Smooth muscle cell (in vitro differentiated cells): ENCODE results near the gene OFD1. TPM values are rescaled to one million over a fixed set of nuclear protein-coding genes. Genes with fewer than 3 reads are reported as not detected.

Source experiments
- DNase-seq: peaks from one replicate; lab custom pipeline; 2025; ENCODE audit not compliant: unreplicated experiment; lab: John Stamatoyannopoulos, UW
- H2AFZ ChIP-seq: fragments of 200-600 bp; sonication (generic); 2 replicates; pipeline ENCODE4 v1.6.0; 2016; ENCODE audit warnings: antibody characterized with exemption, low read depth, mild to moderate bottlenecking
- H3F3A ChIP-seq: fragments of 200-600 bp; sonication (generic); 2 replicates; pipeline ENCODE4 v1.6.0; 2017; ENCODE audit warnings: antibody characterized with exemption, low read depth
- H3K27ac ChIP-seq: fragments of 200-600 bp; sonication (generic); 2 replicates; pipeline ENCODE4 v1.5.1; 2016; ENCODE audit warnings: low read depth, mild to moderate bottlenecking
- H3K27me3 ChIP-seq: fragments of 200-600 bp; sonication (generic); 2 replicates; pipeline ENCODE4 v1.6.1; 2016; ENCODE audit warnings: low read depth, mild to moderate bottlenecking
- H3K36me3 ChIP-seq: fragments of 200-600 bp; sonication (generic); 2 replicates; pipeline ENCODE4 v1.5.1; 2016; ENCODE audit warnings: low read depth
- H3K4me1 ChIP-seq: fragments of 200-600 bp; sonication (generic); 2 replicates; pipeline ENCODE4 v1.5.1; 2016; ENCODE audit warnings: low read depth
- H3K4me2 ChIP-seq: fragments of 200-600 bp; sonication (generic); 2 replicates; pipeline ENCODE4 v1.6.0; 2016; ENCODE audit warnings: mild to moderate bottlenecking
- H3K4me3 ChIP-seq: fragments of 200-600 bp; sonication (generic); 2 replicates; pipeline ENCODE4 v1.5.1; 2016; ENCODE audit warnings: mild to moderate bottlenecking
- H3K79me2 ChIP-seq: fragments of 200-600 bp; sonication (generic); 2 replicates; pipeline ENCODE4 v1.6.0; 2016; ENCODE audit warnings: low read depth, mild to moderate bottlenecking
- H3K9ac ChIP-seq: fragments of 200-600 bp; sonication (generic); 2 replicates; pipeline ENCODE4 v1.6.0; 2016; ENCODE audit warnings: low read depth
- H3K9me3 ChIP-seq: fragments of 200-600 bp; sonication (generic); replicated peaks from 2 replicates; pipeline ENCODE4 v1.5.1; 2016; ENCODE audit warnings: low read depth
- H4K20me1 ChIP-seq: fragments of 200-600 bp; sonication (generic); 2 replicates; pipeline ENCODE4 v1.6.0; 2016; ENCODE audit warnings: low read depth
- CTCF ChIP-seq: fragments of 200-600 bp; sonication (generic); IDR thresholded peaks from 2 replicates; pipeline ENCODE4 v1.5.1; 2017; ENCODE audit warnings: borderline replicate concordance, mild to moderate bottlenecking, antibody characterized with exemption; ENCODE audit not compliant: insufficient read depth, poor library complexity, severe bottlenecking
- WGBS: methylation state at CpG from one replicate; pipeline ENCODE4 v1.1.7; 2016; ENCODE audit warnings: low lambda C conversion rate; 5-methylcytosine and 5-hydroxymethylcytosine counted together
- polyA plus RNA-seq: library from polyadenylated mRNA; unstranded; fragments of >200 nt; fragmentation: Nextera tagmentation; extraction: Ambion mirVana; gene quantifications from 2 replicates; pipeline ENCODE4 v1.2.1, GENCODE V29; 2016
- total RNA-seq: library from RNA; depleted of rRNA; stranded (reverse); fragments of >200 nt; gene quantifications from 2 replicates; pipeline ENCODE4 v1.2.3, GENCODE V29; 2014

The OFD1 gene
- total and polyA plus RNA-seq, 2 experiments from 2014 or later: 12.5 to 14.4 TPM

- no peak overlapping the region for H2AFZ ChIP-seq
- no peak overlapping the region for H3K4me2 ChIP-seq
- H3F3A ChIP-seq: no peaks in the 10 kb centered on the region
- no peak overlapping the region for H3K27ac ChIP-seq
- H3K4me3 ChIP-seq: no peak overlapping the region
- H3K27me3 ChIP-seq: no peaks in the 10 kb centered on the region
- no peaks in the 10 kb centered on the region for H3K79me2 ChIP-seq
- no peaks in the 10 kb centered on the region for H3K9me3 ChIP-seq
- no peak for TF ChIP-seq CTCF
- H4K20me1 ChIP-seq: no peaks in the 10 kb centered on the region
- H3K36me3 ChIP-seq: no peaks in the 10 kb centered on the region
- DNase-seq: no peak
- no peak overlapping the region for H3K9ac ChIP-seq
- H3K4me1 ChIP-seq: no peaks in the 10 kb centered on the region
These were observed 16.3 kb downstream of the OFD1 start for GRCh38 chrX:13750812-13751211.

- Histone ChIP-seq H3K9me3 (no peaks in the 10 kb centered on the region), H3K4me3 (no peak overlapping the region), H3K4me2 (no peak overlapping the region), H3K27me3 (no peaks in the 10 kb centered on the region), H2AFZ (no peak overlapping the region), H3K4me1 (no peaks in the 10 kb centered on the region), H4K20me1 (no peaks in the 10 kb centered on the region), H3F3A (no peaks in the 10 kb centered on the region), H3K79me2 (no peaks in the 10 kb centered on the region), H3K9ac (no peak overlapping the region), H3K36me3 (no peaks in the 10 kb centered on the region), H3K27ac (no peak overlapping the region)
- no peak for DNase-seq
- TF ChIP-seq CTCF: no peak
- 70% methylated on average over 3 of the region's 3 CpGs for WGBS
These were observed 17.6 kb downstream of the OFD1 start for GRCh38 chrX:13752141-13752540.

- Histone ChIP-seq H3K27ac (no peak overlapping the region), H3K4me1 (no peaks in the 10 kb centered on the region), H3K4me2 (no peak overlapping the region), H3K9me3 (no peaks in the 10 kb centered on the region), H3F3A (no peaks in the 10 kb centered on the region), H3K36me3 (no peaks in the 10 kb centered on the region), H3K4me3 (no peak overlapping the region), H3K9ac (no peak overlapping the region), H2AFZ (no peak overlapping the region), H3K79me2 (no peaks in the 10 kb centered on the region), H4K20me1 (no peaks in the 10 kb centered on the region), H3K27me3 (no peaks in the 10 kb centered on the region)
- no peak for TF ChIP-seq CTCF
- 62% methylated on average over 3 of the region's 3 CpGs for WGBS
- DNase-seq: no peak
These were observed 18.1 kb downstream of the OFD1 start for GRCh38 chrX:13752646-13753045.

GRCh38 chrX:13754765-13755164 lies 20.2 kb downstream of the OFD1 start:
- no peak for DNase-seq
- no peaks in the 10 kb centered on the region for H4K20me1 ChIP-seq
- H3K4me1 ChIP-seq: no peaks in the 10 kb centered on the region
- no peak overlapping the region for H3K4me2 ChIP-seq
- no peaks in the 10 kb centered on the region for H3K79me2 ChIP-seq
- no peaks in the 10 kb centered on the region for H3F3A ChIP-seq
- no peak overlapping the region for H3K9ac ChIP-seq
- WGBS: 76% methylated on average over 1 of the region's 1 CpG
- no peaks in the 10 kb centered on the region for H3K27me3 ChIP-seq
- no peak overlapping the region for H3K27ac ChIP-seq
- no peaks in the 10 kb centered on the region for H3K36me3 ChIP-seq
- H3K9me3 ChIP-seq: no peaks in the 10 kb centered on the region
- TF ChIP-seq CTCF: no peak
- no peak overlapping the region for H2AFZ ChIP-seq
- no peak overlapping the region for H3K4me3 ChIP-seq
